GM10847 (cell line): ENCODE data around the gene ZFP90.

Experiments
- POLR2A ChIP-seq: IDR thresholded peaks from 2 replicates; pipeline ENCODE4 v1.6.1; 2011; ENCODE audit not compliant: insufficient read length; ENCODE audit errors: extremely low read depth

ZFP90 gene

DNA sequence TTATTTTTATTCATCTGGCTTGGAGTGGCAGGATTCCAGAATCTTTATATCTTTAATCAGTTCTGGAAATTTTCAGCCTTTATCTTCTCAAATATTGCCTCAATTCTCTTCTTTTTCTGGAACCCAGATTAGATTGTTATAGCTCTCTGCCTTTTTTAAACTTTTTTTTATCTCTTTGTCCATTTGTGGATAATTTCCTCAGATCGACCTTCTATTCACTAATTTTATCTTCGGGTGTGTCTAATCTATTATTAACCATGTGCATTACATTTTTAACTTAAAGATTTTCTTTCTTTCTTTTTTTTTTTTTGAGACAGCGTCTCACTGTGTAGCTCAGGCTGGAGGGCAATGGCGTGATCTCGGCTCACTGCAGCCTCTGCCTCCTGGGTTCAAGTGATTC, 5.2 kb upstream of the ZFP90 start:
- TF ChIP-seq POLR2A, result no peak

DNA sequence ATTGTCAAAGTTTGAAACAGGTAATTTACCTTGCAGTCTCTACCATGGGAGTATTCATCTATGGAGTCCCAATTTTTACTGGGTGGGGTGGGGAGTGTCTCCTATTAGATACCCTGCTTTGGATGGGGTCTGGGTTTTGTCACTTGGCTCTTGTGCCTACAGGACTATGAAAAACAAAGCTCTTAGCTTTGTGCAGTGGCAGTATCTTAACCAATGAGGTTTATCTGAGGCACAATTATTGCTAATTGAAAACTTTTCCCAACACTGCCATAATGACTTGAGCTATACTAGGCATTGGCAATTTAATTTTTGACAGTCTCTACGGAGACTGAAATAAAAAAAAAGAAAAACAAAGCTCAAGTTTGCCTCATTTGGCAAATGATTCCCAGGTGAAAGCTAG, 3.8 kb upstream of the ZFP90 start:
- TF ChIP-seq POLR2A, result no peak

DNA sequence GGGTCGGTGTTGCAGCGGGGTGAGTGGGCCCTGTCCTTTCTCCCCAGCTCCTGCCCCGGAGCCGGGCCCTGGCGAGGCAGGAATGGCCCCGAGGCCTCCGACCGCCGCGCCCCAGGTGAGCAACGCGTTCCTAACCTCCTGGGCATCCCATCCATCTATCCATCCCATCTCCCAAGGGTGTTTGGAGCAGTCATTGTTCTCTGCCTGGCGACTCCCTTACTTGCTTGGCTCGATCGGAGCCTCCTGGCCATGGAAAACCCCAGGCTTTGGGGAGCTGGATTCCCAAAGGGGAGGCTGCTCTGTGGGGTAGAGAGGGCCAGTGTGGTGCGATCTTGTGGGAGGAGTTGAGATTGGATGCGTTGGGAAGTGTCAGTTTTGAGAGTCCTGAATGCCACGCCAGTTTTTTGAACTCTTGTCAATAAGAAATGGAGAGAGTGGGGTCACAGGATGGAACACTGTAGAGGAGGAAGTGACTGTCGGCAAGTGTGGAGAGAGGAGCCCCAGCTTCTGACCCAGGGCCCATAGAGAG, 684 bp downstream of the ZFP90 start:
- no peak for TF ChIP-seq POLR2A

DNA sequence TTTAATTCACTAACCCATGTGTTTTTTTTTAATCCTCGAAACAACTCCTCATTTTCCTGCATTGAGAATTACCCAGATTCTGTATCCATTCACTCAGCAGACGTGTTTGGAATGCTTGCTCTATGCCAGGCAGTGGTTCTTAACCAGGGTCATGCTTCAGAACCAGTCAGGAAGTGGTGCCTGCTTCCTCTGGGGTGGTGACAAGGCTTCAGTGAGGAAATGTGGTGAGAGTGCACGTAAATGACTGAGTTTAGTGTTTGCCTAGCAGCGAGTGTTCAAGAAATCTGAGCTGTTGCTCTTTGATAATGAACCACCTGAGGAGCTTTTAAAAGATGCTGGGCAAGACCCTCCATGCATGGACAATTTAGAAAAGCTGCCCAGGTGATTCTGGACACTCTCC, 9.9 kb downstream of the ZFP90 start:
- no peak for TF ChIP-seq POLR2A

DNA sequence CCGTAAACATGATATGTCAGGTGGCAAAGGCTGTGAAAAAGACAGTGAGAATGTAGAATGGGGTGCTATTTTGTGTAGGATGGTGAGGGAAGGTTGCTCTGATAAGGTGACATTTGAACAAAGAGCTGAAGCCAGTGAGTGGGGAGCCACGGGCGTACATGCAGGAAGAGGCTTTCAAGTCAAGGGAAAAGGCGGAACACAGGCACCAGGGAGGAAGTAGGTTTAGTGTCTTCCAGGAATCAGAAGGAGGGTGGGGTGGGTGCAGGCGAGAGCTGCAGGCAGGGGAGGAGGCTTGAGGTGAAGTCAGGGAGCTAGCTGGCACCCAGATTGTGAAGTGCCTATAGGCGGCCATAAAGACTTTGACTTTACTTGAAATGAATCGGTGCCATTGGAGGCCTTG, 14.1 kb downstream of the ZFP90 start:
- TF ChIP-seq POLR2A, result no peak

DNA sequence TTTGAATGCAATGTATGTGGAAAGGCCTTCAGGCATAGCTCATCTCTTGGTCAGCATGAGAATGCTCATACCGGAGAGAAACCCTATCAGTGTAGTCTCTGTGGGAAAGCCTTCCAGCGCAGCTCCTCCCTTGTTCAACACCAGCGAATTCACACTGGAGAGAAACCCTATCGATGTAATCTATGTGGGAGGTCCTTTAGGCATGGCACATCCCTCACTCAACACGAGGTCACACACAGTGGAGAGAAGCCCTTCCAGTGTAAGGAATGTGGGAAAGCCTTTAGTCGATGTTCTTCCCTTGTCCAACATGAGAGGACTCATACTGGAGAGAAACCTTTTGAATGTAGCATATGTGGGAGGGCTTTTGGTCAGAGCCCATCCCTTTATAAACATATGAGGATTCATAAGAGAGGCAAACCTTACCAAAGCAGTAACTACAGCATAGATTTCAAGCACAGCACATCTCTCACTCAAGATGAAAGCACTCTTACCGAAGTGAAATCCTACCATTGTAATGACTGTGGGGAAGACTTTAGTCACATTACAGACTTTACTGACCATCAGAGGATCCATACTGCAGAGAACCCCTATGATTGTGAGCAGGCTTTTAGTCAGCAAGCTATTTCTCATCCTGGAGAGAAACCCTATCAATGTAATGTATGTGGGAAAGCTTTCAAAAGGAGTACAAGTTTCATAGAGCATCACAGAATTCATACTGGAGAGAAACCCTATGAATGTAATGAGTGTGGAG, 24.7 kb downstream of the ZFP90 start:
- TF ChIP-seq POLR2A, result no peak

- TF ChIP-seq POLR2A, result no peak
Observed at GRCh38 chr16:68564382-68564985, 25.4 kb downstream of the ZFP90 start.

- TF ChIP-seq POLR2A, result no peak
Observed at GRCh38 chr16:68574479-68574878, 35.4 kb downstream of the ZFP90 start.

- TF ChIP-seq POLR2A, result no peak
Observed at GRCh38 chr16:68575082-68575481, 36.0 kb downstream of the ZFP90 start.

GRCh38 chr16:68577352-68577853, 38.3 kb downstream of the ZFP90 start:
- TF ChIP-seq POLR2A, result no peak

- TF ChIP-seq POLR2A, result no peak
Observed at GRCh38 chr16:68590201-68590994, 51.3 kb downstream of the ZFP90 start.

GRCh38 chr16:68592466-68593337, 53.6 kb downstream of the ZFP90 start:
- no peak for TF ChIP-seq POLR2A

- TF ChIP-seq POLR2A, result no peak
Observed at GRCh38 chr16:68596266-68596665, 57.2 kb downstream of the ZFP90 start.

- TF ChIP-seq POLR2A, result no peak
Observed at GRCh38 chr16:68599586-68599985, 60.5 kb downstream of the ZFP90 start.

- TF ChIP-seq POLR2A, result no peak
Observed at GRCh38 chr16:68605746-68606145, 66.7 kb downstream of the ZFP90 start.
